Measurements from ENCODE around the gene ATG3. TPM values are rescaled to one million over a fixed set of nuclear protein-coding genes. Genes with fewer than 3 reads are reported as not detected.

The ATG3 gene
- total RNA-seq, 1 experiment from 2014 or later, result 59.3 TPM

- Histone ChIP-seq H3K56ac (ENCODE audit: insufficient read length, low read depth, low read length) (no peak overlapping the region), H2BK15ac (ENCODE audit: low read depth, low read length) (no peak overlapping the region), H2BK20ac (ENCODE audit: low read depth, low read length, poor library complexity, severe bottlenecking) (no peak overlapping the region), H2AK5ac (ENCODE audit: insufficient read length, low read length) (no peak overlapping the region), H2BK120ac (ENCODE audit: low read depth, low read length, poor library complexity, severe bottlenecking) (no peak overlapping the region), H3K9me3 (ENCODE audit: control insufficient read depth, low read depth, low read length) (no peaks in the 10 kb centered on the region), H2BK5ac (ENCODE audit: insufficient read length, low read length) (no peak overlapping the region), H3K79me1 (ENCODE audit: insufficient read depth, low read depth, low read length, poor library complexity, severe bottlenecking) (no peaks in the 10 kb centered on the region), H4K5ac (ENCODE audit: insufficient read length, low read depth, low read length) (no peak overlapping the region), H3K9ac (ENCODE audit: extremely low read depth, insufficient read length, low read length) (no peak overlapping the region), H4K91ac (ENCODE audit: insufficient read length, low read depth, low read length) (no peak overlapping the region), H3K23me2 (ENCODE audit: insufficient read length, low read depth, low read length, poor library complexity, severe bottlenecking) (no peaks in the 10 kb centered on the region), H3K27ac (ENCODE audit: insufficient read length, low read depth, low read length) (no peak overlapping the region), H4K20me1 (ENCODE audit: control insufficient read depth, insufficient read depth, insufficient read length) (no peaks in the 10 kb centered on the region), H2AFZ (ENCODE audit: low read length) (no peak overlapping the region), H3K23ac (ENCODE audit: insufficient read length, low read depth, low read length) (no peak overlapping the region), H3T11ph (ENCODE audit: low read length) (no peak overlapping the region), H2BK12ac (ENCODE audit: insufficient read length, low read depth, low read length) (no peak overlapping the region), H4K8ac (replicated peaks; ENCODE audit: insufficient read length, low read depth, low read length) (no peak overlapping the region), H3K18ac (ENCODE audit: insufficient read length, low read depth, low read length) (no peak overlapping the region), H3K79me2 (ENCODE audit: insufficient read depth, low read length) (no peaks in the 10 kb centered on the region), H3K4me1 (ENCODE audit: insufficient read depth, low read length) (no peaks in the 10 kb centered on the region), H3K4ac (ENCODE audit: low read depth, low read length) (no peak overlapping the region), H3K14ac (ENCODE audit: insufficient read depth, low read length) (no peak overlapping the region), H3K4me2 (ENCODE audit: insufficient read depth, insufficient read length, low read length) (no peak overlapping the region), H3K27me3 (ENCODE audit: insufficient read depth, low read length) (no peaks in the 10 kb centered on the region)
- TF ChIP-seq CTCF (conservative IDR thresholded peaks at IDR 0.05), result no peak
- no peak for DNase-seq
- no CpG with 5 or more reads among the region's 2 CpGs for WGBS (ENCODE audit: extremely low coverage, insufficient read length, low lambda C conversion rate)
- Mint-ChIP-seq H3K27ac (no peak overlapping the region), H3K9me3 (peaks cover 22 to 28% of the 10 kb centered on the region in 2 experiments; a peak in 4 of 5 replicates), H3K27me3 (ENCODE audit: low read depth) (no peaks in the 10 kb centered on the region; the same call in 1 of the 2 replicates), H3K36me3 (ENCODE audit: insufficient read depth in 1 of 3, low read depth in 3 of 3) (peaks cover 6 to 22% (median 22%) of the 10 kb centered on the region in 3 experiments), H3K4me3 (no peak overlapping the region), H3K4me1 (peaks cover 4 to 7% of the 10 kb centered on the region in 2 experiments; a peak in 3 of 4 replicates)
Observed at GRCh38 chr3:112505907-112506306, 55.9 kb downstream of the ATG3 start.

All from H9 (cell line).